A673 (cell line): Measurements from ENCODE around the gene BMP8B.

Source experiments
- CTCF ChIP-seq: fragments of 300-800, 200-600 bp; sonication (generic); conservative IDR thresholded peaks from 2 replicates; pipeline ENCODE4 v1.5.1; 2017; ENCODE audit warnings: low read depth, mild to moderate bottlenecking, antibody characterized with exemption, low read length, moderate library complexity, mixed read lengths
- EZH2 ChIP-seq: fragments of 200-600 bp; sonication (generic); IDR thresholded peaks from 2 replicates; pipeline ENCODE4 v1.6.1; 2017; ENCODE audit warnings: borderline replicate concordance, low read depth, mild to moderate bottlenecking, mixed read lengths, antibody characterized with exemption, low read length; ENCODE audit not compliant: poor library complexity, severe bottlenecking

DNA sequence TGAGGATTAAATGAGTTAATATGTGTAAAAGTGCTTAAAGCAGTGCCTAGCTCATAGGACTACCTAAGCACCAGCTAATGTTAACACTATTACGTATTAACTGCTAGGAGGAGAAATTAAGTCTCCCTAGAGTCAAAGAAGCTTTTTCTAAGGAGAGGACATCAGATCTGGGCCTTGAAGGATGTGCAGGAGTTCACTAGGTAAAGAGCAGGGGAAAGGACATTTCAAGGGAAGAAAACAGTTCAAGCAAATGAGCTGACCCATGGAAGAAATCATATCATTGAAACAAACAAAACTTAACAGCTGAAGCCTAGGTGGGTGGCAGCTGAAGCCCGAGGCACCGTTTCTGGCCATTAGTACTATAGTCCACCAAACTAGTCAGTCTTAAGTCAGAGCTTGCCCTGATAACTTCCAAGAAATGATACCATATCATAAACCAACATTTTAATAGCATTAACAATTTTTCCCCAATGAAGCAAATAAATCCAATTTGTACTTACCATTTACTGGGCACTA lies 48.0 kb upstream of the BMP8B start:
- TF ChIP-seq EZH2 (no peak), CTCF (no peak)
